Fibroblast of mammary gland (primary cell): ENCODE results near the gene HRCT1.
A peak's percentile ranks its signal among the peaks of the same experiment; 100 is the strongest.

Experiments used
- DNase-seq: peaks from one replicate; pipeline ENCODE4 v3.0.0-alpha.2; 2010; ENCODE audit warnings: low read depth
- H3K4me3 ChIP-seq: 2 replicates; pipeline ENCODE4 v1.5.1; 2011; ENCODE audit warnings: low read depth, mild to moderate bottlenecking, low read length, moderate library complexity; ENCODE audit not compliant: control insufficient read depth
- CTCF ChIP-seq: conservative IDR thresholded peaks from 2 replicates; pipeline ENCODE4 v1.5.1; 2011; ENCODE audit warnings: low read depth, low read length, inconsistent platforms; ENCODE audit not compliant: control insufficient read depth, insufficient read depth

The HRCT1 gene

GRCh38 chr9:35915681-35916294 lies 9.8 kb downstream of the HRCT1 start:
- DNase-seq, result no peak
- no peak overlapping the region for H3K4me3 ChIP-seq
- no peak for TF ChIP-seq CTCF

- H3K4me3 ChIP-seq, result no peak overlapping the region
- DNase-seq, result no peak
- TF ChIP-seq CTCF, result no peak
These were observed 11.3 kb downstream of the HRCT1 start for GRCh38 chr9:35917261-35917660.

GRCh38 chr9:35918780-35919179 lies 12.8 kb downstream of the HRCT1 start:
- no peak for DNase-seq
- H3K4me3 ChIP-seq, result no peak overlapping the region
- TF ChIP-seq CTCF, result no peak

GRCh38 chr9:35919212-35920008 lies 13.4 kb downstream of the HRCT1 start:
- no peak for DNase-seq
- TF ChIP-seq CTCF, result no peak
- H3K4me3 ChIP-seq, result no peak overlapping the region

GRCh38 chr9:35920051-35920620 lies 14.1 kb downstream of the HRCT1 start:
- no peak overlapping the region for H3K4me3 ChIP-seq
- no peak for TF ChIP-seq CTCF
- DNase-seq, result peak; percentile 16

GRCh38 chr9:35923598-35923926 lies 17.6 kb downstream of the HRCT1 start:
- no peak for DNase-seq
- TF ChIP-seq CTCF, result no peak
- H3K4me3 ChIP-seq, result no peak overlapping the region
